HG02642 (cell line): ENCODE measurements around the gene RAB9A.
"Not testable (repeated sequence)": the region's sequence is repeated elsewhere in the genome, so short reads cannot be mapped to it uniquely, and the experiment has no call there.

Source experiments
- ATAC-seq: cut with Tn5 transposase; IDR thresholded peaks from one replicate; pipeline ENCODE4 v1.9.1; 2021; ENCODE audit warnings: mild to moderate bottlenecking; ENCODE audit not compliant: unreplicated experiment, poor library complexity

The RAB9A gene

DNA sequence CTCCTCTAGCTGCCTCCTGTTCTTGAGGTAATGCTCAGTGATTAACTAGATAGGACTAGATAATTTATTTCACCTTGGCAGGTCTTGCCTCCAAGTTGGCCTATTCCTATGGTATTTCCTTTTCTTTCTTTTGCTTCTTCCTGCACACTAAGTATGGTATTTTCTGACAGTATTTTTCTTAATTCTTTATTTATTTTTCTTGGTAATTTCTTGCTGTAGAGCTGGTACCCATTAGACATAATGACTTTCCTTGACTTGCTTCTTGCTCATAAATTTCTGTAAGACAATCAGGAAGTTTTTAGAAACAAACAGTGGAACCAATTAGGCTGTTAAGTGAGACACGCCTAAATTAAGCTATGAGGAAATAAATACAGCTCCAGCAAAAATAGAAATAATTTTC is 9.5 kb downstream of the RAB9A start:
- ATAC-seq: no peak

DNA sequence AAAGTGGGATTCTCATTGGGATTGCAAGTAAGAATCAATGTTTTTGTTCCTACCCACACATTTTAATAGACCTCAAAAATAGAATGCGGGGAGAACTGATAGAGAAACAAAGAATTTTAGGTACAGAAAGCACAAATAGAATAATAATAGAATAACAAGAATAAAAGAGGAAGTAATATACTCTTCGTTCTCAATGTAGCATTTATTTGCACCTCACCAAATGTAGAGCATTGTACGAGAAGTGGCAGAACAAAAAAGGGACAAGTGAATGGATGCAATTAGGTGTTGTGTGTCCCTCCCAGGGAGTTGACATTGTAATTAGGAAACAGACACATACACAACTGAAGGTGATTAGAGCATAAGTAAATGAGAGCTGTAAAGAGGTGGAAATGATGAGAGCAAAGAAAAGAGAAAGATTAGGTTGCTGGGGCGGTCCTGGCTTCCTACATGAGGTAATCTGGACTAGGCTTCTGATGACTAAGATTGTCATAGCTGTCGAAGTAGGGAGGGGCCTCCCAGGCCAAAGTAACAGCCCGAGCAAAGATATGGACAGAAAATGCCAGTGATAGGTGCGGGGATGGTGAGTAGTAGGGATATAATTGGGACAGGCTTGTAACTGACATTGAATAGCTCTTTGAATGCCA is 10.4 kb downstream of the RAB9A start:
- ATAC-seq: peak; percentile 74

GRCh38 chrX:13700380-13700779 is 11.5 kb downstream of the RAB9A start:
- no peak for ATAC-seq

DNA sequence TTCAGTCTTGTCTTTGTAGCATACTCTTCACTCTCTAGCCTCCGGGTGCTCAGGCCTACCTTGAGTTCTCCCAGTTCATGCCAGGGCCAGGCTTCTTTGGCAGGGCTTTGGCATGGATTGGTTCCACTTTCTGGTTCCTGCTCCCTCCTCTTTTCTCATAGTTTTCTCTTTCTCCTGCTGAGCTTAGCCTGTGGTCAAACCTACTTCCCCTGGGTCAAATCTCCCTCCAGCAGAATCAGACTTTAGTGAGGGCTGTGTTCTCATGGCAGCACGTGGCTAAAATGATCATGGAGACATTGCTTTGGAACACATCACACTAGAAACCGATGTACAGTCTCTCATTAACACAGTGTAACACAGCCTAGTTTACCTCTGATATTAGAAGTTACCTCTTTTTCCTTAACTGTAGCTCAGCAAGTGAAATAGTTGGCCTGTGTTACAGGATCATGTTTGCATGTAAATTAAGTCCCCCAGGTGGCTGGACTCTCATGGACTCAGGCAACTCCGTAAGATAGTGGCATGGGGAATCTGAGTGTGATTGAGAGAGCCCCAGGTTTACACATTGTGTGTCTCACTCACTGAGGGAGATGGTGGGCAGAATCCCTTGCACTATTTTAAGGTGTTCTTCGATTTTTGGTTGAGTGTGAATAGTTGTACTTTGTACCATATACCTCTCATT is 13.3 kb downstream of the RAB9A start:
- ATAC-seq: no peak

DNA sequence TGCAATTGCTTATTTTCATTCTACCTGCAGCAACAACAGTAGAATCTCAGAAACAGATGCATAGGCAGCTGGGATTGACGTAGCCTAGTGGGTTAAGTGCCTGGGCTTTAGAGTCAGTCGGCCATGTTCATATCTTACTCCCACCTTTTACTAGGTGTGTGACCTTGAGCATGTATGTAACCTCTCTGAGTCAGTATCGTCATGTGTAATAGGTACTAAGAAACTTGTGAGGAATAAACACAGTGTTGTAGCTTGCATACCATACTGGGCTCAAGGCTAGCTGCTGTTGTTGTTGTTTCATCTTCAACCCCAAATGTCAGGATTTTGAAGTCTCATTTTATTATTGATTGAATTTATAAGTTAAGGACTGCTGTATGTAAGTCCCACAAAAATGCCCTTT is 14.2 kb downstream of the RAB9A start:
- ATAC-seq: no peak

DNA sequence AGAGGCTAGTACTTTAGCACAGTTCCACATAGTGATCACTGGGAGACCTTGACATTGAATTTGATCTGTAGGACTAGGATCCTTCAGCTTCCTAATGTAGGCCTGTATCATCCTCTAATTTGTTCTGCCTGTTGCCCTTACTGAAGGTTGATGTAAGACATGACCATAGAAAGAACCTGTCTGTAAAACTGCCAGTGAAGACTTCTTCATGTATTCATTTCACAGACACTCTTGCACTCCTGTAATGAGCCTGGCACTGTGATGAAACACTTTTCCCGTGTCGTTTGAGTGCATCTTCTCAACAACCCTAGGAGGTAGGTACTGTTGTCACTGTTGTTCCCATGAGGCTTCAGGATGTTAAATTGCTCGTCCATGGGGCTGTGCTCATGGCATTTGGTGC is 14.7 kb downstream of the RAB9A start:
- no peak for ATAC-seq

DNA sequence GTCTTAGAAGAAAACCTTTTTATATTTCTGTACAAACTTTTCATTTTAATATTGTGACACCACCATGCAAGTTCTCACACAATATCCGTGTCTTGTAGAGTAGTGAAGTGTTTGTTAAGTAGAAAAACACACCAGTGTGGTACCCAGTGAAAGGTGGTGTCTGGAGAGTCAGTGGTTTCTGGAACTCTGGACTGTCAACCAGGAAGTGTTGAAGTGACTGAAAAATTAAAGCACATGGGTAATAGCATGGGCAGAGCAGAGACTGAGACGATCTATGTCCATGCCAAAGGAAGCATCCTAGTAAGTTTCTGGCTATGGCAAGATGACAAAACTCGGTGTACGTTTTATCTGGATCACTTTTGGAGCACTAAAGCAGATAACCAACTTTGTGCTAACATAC is 22.2 kb downstream of the RAB9A start:
- no peak for ATAC-seq

DNA sequence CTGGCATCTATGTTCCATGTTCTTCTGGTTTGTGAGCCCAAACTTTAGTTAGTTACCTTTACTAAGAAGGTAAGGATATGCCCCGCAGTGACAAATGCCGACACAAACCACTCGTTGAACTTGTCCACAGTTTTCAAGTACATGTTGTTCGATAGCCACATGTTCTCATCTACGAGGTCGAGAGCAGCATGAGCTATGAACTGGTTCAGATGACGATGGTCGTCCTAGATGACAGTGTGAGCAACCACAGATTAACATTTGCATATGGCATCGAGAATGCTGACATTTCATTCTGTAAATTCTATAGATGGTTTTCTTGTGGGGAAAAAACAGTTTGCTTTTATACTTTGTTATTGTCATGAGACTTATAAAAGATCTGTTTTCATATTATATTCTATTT is 27.5 kb downstream of the RAB9A start:
- no peak for ATAC-seq

- ATAC-seq: no peak
Measured at GRCh38 chrX:13716905-13717304, 28.0 kb downstream of the RAB9A start.

GRCh38 chrX:13717700-13718472 is 29.0 kb downstream of the RAB9A start:
- no peak for ATAC-seq

GRCh38 chrX:13719192-13719856 is 30.4 kb downstream of the RAB9A start:
- no peak for ATAC-seq

GRCh38 chrX:13721371-13721770 is 32.4 kb downstream of the RAB9A start:
- no peak for ATAC-seq

GRCh38 chrX:13721819-13722519 is 33.0 kb downstream of the RAB9A start:
- no peak for ATAC-seq

DNA sequence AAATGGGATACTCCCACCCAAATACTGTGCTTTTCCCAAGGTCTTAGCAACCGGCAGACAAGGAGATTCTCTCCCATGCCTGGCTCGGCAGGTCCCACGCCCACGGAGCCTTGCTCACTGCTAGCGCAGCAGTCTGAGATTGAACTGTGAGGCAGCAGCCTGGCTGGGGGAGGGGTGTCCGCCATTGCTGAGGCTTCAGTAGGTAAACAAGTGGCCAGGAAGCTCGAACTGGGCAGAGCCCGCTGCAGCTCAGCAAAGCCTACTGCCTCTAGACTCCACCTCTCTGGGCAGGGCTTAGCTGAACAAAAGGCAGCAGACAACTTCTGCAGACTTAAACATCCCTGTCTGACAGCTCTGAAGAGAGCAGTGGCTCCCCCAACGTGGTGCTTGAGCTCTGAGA is 36.0 kb downstream of the RAB9A start:
- not testable (repeated sequence) for ATAC-seq

DNA sequence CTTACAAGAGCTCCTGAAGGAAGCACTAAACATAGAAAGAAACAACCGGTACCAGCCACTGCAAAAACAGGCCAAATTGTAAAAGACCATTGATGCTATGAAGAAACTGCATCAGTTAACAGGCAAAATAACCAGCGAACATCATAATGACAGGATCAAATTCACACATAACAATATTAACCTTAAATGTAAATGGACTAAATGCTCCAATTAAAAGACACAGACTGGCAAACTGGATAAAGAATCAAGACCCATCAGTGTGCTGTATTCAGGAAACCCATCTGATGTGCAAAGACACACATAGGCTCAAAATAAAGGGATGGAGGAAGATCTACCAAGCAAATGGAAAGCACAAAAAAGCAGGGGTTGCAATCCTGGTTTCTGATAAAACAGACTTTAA is 37.7 kb downstream of the RAB9A start:
- not testable (repeated sequence) for ATAC-seq

DNA sequence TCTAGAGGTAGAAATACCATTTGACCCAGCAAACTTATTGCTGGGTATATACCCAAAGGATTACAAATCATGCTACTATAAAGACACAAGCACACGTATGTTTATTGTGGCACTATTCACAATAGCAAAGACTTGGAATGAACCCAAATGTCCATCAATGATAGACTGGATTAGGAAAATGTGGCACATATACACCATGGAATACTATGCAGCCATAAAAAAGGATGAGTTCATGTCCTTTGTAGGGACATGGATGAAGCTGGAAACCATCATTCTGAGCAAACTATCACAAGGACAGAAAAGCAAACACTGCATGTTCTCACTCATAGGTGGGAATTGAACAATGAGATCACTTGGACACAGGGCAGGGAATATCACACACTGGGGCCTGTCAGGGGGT is 41.6 kb downstream of the RAB9A start:
- not testable (repeated sequence) for ATAC-seq

DNA sequence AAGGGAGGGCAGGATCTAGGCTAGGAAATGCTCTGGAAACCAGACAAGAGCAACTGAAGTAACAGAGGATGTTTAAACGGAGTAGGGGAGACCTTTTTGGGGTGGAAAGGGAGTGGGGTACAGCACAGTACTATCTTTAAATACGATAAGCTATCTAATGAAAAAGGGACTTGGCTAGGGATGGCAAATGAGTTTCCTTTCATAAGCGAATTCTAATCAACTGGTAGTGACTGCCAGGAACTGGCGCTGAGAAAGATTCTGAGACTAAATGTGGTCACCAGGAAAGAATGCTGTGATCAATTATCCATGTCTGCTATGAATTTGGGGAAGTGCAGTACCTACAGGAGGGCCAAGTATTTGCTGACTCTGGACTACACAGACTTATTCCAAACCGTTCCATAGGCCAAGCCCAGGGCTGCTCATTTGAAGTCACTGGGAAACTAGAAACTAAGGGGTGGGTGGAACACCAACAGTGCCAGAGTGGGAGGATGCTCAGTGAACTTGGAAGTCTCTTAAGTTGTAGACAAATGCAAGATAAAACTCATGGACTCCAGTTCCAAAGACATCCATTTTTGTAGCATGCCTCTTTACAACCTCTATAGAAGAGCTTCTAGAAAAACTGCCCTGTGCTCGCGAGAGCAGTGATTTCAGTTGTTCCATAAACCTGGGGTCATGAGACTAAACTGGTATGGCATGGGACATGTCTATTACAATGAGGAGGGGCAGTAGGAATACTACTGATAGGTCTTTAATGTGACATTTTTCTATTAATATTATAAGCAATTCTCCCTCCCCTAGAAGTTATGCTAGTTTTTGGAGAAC is 43.5 kb downstream of the RAB9A start:
- ATAC-seq: no peak

DNA sequence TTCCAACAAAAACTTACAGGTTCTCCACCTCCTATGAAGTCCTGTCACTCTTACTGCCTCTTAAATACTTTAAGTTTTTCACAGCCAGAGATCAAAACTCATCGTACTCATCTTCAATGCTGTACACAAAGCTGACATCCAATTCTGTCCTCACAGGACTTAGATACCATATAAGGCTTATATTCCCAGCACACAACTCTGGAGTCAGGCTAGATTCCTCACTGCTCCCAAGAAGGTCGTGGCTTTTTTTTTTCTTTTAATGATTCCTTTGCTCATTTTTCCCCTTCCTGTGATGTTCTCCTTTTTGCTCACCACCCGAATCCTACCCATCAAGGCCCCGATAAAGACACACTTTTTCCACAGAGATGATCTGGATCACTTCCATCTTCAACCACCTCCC is 44.6 kb downstream of the RAB9A start:
- no peak for ATAC-seq
